Left ventricle myocardium superior (tissue), 1 donor: Measurements from ENCODE around the gene SPAG16. TPM values are rescaled to one million over a fixed set of nuclear protein-coding genes. Genes with fewer than 3 reads are reported as not detected.
"Not testable (repeated sequence)": the region's sequence is repeated elsewhere in the genome, so short reads cannot be mapped to it uniquely, and the experiment has no call there.

Source experiments
- ATAC-seq: fragments of 200-7000 bp; cut with Tn5 transposase; one replicate; pipeline ENCODE4 v1.9.1; 2020; ENCODE audit warnings: mild to moderate bottlenecking, moderate library complexity
- DNase-seq: peaks from one replicate; pipeline ENCODE4 v3.0.0-alpha.2; 2020
- intact Hi-C: fragments of 100-400 bp; cut with micrococcal nuclease; formaldehyde crosslinking; loops from one replicate; pipeline ENCODE4 v1.11.0; 2022
- total RNA-seq: library from RNA; stranded (reverse); fragmentation: NEBNext Ultra II Directional; extraction: Animal tissue kit (Norgen Biotek cat#: 25700); gene quantifications from one replicate; pipeline ENCODE4 v1.2.1, GENCODE V29; 2021
- donor health status: DM: no; HTN: yes; CAD: no; lungs with severe emphysema.

Gene SPAG16
- total RNA-seq, 1 donor from 2014 or later, result 18.7 TPM

DNA sequence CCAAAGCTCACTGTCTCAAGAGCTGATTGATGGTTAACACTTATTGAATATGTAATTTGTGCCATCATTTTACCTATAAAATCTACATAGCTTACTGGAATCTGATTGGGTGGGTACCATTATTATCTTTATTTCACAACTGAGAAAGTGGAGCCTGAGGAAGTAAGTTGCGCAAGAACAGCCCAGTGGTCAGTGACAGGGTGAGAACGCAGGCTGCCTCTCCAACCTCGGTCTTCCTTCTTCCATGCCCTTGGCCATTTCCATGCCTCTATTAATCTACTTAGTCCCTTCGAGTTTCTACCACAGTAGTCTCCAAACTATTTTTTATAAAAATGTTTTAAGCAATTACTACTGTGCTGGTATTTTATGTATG is 735.7 kb downstream of the SPAG16 start:
- intact Hi-C loops, result no loop called here
- ATAC-seq, result no peak
- no peak for DNase-seq

DNA sequence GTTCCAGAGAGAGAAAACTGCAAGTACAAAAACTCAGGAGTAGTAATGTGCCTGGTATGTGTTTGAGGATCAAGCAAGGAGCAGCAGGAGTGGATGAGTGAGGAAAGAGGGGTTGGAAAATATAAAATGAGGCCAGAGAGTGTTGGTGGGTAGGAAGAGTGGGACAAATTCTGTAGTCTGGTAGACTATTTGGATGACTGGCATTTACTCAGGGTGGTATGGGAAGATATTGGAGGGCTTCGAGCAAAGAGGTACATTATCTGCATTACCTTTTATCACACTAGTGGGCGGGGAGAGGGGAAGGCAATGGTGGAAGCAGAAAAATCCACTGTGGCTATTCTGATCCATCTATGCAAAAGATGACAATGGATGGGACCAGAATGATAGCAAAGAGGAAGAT is 744.9 kb downstream of the SPAG16 start:
- intact Hi-C loops, result no loop called here
- ATAC-seq (no peak), DNase-seq (no peak)

DNA sequence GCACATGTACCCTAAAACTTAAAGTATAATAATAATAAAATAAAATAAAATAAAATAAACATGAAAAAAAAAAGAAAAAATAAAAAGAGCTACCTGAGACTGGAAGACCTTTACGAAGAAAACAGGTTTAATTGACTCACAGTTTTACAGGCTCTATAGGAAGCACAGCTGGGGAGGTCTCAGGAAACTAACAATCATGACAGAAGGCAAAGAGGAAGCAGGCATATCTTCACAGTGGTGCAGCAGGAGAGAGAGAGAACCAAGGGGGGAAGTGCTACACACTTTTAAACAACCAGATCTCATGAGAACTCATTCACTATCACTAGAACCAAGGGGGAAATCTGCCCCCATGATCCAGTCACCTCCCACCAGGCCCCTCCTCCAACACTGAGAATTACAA is 747.3 kb downstream of the SPAG16 start:
- ATAC-seq (no peak), DNase-seq (no peak)
- intact Hi-C loops, result no loop called here

DNA sequence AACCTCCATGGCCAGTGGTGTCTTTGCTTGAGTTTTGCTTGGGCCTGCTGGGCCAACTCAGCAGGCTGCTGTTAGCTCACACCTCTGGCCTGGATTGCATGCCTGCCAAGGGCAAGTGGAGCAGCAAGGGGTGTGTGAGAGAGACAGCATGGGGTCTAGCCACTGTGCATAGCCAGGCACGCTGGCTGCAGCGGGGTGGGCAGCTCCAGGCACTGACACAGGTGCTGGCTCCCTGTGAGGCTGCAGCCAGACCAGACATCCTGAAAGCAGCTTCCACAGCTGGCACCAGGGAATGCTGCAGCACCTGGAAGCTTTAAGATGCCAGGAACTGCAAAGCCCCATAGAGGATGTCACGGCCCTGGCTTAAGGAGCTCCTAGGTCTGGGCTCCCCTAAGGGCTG is 750.2 kb downstream of the SPAG16 start:
- intact Hi-C loops, result no loop called here
- DNase-seq (no peak), ATAC-seq (no peak)

DNA sequence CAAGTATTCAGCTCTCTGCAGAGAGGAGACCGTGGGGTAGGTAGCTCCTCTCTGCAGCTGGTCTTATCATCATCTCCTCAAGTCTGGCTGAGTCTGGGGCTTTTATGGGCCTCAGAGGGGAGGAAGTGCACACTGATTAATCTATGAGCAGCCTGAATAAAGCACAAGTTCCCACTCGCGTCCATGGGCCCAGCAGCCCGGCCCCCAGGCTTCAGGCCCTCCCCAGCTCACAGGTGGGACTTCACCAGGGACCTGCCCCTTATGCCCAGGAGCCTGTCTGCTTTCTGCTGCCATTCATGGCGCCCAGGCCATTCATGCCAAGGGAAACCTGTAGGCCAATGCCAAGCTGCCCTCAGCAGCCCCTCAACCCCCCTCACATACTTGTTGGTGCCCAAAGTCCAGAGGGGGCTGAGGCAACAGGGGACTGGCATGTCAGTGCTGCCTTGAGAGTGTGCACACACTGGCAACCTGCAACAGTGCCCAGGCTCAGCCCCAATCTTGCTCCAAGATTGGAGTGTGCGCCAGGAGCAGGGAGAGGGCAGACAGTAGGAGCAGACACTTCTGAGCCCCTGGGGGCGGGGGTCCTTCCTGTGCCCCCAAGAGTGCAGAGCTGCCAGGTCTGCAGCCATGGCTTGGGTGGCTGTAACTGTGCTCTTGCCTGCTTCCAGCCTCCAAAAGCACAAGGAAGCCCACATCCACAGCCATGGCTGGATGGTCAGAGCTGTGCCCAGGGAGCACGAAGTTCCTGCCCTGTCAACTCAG is 751.0 kb downstream of the SPAG16 start:
- ATAC-seq (no peak), DNase-seq (peak; percentile 5)
- intact Hi-C loops, result no loop called here

DNA sequence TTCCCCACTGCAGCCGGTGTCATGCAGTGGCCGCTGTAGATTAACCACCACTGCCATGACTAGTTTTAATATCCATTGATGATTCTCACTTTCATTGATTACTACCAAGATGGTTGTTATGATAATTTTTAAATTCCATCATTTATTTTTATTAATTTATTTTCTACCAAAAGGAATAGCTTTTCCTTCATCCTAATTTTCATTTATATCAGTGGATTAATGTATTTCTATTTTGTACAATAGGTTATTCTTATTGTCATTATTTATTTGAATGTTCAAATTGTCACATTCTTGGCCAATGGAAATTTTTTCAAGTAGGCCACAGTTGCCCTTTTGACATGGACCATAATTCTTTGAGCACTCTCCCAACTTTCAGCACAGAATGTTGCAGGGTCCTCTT is 751.7 kb downstream of the SPAG16 start:
- DNase-seq (no peak), ATAC-seq (no peak)
- intact Hi-C loops, result no loop called here

DNA sequence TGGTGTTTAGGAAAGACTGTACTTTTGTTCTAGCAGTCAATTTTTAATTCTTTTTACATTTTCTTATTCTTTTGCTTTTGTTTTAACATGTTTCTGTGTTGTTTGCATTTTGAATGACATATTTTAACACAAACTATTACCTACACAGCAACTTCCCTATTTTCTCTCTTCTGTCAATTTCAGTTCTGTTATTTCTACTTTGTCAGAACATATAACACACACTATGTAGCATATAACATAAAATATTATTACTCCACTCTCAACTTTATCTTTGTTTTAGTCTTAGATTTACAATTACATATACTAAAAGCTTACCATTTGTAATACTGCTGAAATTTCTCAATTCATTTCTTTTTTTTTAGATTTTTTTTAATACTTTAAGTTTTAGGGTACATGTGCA is 753.9 kb downstream of the SPAG16 start:
- DNase-seq, result no peak
- intact Hi-C loops, result no loop called here
- no peak for ATAC-seq

DNA sequence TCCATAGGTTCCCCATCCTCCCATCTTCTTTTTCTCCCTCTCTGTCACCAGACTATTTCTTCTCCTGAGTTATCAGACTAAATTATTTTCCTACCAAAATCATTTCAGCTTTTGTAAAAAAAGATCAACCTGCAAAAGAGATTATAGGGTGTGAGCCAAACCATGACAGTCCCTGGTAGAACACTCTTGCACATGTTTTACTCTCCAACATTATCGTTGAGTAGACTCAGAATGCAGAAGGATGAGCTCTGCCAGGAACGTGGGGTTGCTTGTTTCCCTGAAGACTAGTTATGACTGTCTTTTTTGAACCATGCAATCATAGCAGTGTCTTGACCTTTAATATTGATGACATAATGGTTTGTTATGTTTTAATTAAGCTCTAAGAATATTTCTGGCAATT is 766.5 kb downstream of the SPAG16 start:
- ATAC-seq (no peak), DNase-seq (no peak)
- intact Hi-C loops, result no loop called here

DNA sequence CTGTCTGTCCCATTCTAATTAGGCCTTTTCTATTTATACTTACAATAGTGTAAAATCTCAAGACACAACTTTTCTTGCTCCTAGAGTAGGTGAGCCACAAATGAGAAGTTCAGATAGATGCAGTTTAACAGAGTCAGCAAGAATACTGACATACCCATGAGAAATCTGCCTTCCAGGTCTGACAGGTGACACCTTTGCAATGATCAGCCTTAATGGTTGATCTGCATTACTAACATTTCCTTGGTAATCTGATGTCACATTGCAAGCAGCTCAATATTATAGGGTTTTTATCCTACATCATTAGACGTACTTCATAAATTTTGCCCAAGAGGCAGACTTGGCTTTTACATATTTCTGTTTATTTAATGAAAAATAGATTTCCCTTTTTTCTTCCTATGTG is 767.3 kb downstream of the SPAG16 start:
- DNase-seq (no peak), ATAC-seq (no peak)
- intact Hi-C loops, result no loop called here

DNA sequence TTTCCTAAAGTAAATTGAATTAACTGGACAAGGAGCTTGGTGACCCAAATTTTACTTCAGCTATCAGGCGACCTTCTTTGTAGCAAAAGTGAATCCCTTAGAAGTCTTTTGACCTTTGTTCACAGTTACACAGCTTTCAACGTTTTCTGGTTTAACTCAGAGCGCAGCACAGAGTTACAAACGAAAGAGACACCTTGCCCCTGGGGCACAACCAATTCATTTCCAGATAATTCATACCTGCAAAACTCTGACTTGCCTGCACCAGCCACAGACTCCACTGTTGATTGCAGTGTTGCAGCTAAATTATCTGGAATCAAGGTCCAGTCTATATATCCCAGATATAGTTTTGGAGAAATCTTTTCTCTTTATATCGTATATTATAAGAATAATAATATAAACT is 768.0 kb downstream of the SPAG16 start:
- DNase-seq, result no peak
- intact Hi-C loops, result no loop called here
- no peak for ATAC-seq

DNA sequence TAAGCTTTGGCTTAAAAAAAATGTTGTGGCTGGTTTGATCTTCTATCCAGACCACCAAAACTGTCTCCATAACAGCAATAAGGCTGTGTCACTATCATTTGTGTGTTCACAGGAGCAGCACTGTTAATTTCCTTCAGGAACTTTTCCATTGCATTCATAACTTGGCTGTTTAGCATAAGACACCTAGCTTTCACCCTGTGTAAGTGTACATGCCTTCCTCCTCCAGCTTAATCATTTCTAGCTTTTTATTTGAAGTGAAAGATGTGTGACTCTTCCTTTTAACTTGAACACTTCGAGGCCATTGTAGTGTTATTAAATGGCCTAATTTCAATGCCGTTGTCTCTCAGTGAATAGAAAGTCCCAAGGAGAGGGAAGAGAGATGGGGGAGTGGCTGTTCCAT is 773.7 kb downstream of the SPAG16 start:
- intact Hi-C loops, result no loop called here
- ATAC-seq (no peak), DNase-seq (no peak)

DNA sequence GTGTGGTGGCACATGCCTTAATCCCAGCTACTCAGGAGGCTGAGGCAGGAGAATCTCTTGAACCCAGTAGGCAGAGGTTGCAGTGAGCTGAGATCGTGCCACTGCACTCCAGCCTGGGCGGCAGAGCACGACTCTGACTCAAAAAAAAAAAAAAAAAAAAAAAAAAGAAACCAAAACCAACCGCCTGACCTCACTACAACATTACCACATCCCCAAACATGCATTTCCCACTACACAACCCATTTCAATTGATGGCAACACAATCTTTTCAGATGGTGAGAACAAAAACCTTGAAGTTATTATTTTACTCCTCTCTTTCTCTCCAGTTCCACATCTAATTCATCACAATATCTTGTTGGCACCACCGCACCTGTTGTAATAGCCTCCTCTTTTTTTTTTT is 778.0 kb downstream of the SPAG16 start:
- ATAC-seq, intact Hi-C loops, DNase-seq: not testable (repeated sequence)

DNA sequence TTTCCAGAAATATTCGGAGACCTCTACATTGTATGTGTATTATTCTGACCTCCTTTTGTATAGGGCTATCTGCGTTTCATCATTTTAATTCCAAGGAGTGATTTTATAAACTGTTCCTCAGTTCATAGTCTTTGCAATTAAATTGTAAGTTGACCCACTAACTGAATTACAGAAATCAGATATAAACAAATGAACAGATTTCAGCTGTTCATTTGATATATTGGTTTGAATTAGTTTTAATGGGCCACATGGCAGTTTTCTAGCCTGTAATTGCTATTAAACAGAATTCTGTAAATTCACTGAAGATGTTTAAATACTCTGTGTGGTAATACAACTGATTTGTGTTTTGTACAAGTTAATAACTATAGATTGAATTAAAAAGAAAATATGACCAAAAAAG is 780.2 kb downstream of the SPAG16 start:
- no peak for ATAC-seq
- intact Hi-C loops, result no loop called here
- no peak for DNase-seq

DNA sequence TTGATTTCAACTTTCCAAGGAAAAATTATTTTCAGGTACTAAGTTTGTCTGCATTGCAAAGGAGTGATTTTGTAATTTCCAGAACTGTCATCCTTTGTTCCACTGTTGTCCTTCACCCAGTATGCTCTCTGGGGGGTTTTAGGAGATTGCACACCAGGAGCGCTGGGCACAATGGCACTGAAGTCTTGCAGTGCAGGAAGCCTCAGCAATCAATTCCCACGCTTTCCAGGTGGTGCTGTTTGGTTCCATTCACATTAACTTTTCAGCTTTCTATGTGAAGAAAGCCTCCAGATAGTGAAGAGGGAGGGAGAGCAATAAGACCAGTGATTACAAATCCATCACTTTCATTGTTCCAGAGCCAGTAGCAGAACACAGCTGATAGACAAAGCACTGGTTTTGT is 782.6 kb downstream of the SPAG16 start:
- DNase-seq, result no peak
- no peak for ATAC-seq
- intact Hi-C loops, result no loop called here

DNA sequence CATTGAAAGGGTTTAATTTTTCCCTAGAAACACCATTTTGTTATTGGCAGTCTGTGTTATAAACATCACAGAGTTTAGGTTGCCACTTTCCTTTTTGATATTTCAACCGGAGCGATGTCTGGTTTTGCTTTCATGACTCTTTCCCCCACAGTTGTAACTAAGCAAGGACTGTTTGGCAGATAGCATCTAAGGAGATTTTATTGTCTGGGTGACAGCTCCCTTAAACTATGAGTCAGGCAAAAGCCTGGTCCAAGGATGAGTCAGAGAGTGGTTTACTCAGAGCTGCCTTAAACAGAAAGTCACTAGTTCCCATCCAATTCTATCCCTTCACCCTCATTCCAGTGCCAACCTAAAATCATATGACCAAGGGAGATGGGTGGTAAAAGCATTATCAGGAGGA is 785.0 kb downstream of the SPAG16 start:
- intact Hi-C loops, result no loop called here
- DNase-seq (no peak), ATAC-seq (no peak)

DNA sequence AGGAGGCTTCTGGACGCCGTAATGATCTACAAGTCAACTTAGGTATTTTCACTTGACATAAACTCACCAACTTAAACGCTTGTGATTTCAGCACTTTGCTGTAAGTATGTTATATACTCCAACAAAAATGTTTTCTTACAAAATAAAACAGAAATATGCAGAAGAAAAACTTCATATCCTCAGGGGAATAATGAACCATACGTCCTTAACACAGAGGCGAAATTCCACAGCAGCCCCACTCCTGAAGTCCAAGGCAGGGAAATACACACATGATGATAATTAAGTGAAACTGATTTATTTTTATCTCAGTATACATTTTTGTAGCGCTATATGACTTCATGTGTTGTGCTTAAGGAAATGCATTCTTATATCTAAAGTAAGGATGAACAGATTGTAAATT is 791.2 kb downstream of the SPAG16 start:
- intact Hi-C loops, result no loop called here
- no peak for DNase-seq
- no peak for ATAC-seq

DNA sequence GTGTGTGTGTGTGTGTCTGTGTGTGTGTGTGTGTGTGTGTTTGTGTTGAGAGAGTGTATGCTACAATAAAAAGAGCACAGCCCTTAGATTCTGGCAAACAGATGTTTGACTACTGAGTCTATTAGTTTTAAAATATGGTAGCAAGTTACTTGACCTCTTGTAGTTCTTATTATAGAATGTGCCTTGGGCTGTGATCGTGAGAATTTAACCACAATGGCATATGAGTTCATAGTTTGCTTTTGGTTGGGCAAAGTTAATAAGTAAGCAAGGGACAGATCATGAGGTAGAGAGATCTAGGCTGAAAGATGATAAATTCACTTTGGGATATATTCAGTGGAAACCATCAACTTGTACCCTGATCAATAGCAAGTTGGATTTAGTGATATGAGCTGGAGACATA is 792.3 kb downstream of the SPAG16 start:
- no peak for ATAC-seq

DNA sequence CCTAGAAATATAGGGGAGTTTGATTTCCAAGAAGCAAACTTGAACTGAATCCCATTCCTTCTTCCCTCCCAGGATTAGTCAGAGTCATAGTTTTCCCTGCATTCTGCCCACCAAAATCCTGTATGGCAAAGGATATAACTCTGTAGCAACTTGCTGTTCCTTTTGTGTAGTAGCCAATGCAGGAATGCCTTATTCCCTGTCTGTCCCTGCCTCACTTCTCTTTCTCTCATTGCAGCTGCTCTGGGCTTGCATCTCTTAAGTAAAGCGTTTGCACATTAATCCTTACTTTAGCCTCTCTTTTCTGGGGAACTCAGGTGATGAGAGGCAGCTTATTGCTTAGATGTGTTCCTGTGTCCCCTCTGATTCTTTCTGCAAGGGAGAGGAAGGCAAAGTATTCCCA is 793.5 kb downstream of the SPAG16 start:
- no peak for DNase-seq
- intact Hi-C loops, result no loop called here
- ATAC-seq, result no peak

More for the DNA sequence above, 792.3 kb downstream of the SPAG16 start:
- intact Hi-C loops, result no loop called here
- DNase-seq, result no peak

DNA sequence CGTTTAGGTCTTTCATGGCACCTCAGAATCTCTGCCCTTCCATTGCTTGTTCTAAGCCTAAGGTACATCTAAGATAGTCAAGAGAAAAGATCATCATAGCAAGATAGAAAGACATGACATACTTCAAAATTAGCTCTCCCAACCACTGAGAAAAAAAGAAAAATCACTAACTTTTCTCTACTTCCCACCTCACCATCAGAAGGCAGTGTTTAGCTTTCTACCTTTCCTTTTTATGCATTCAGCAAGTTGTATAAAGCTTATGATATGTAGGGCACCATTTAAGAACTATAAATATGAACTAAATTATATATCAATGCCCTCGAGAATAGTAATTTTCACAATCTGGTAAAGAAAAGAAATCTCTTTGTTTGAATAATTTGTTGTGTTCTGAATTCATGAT is 794.8 kb downstream of the SPAG16 start:
- no peak for DNase-seq
- no peak for ATAC-seq
- intact Hi-C loops, result no loop called here

DNA sequence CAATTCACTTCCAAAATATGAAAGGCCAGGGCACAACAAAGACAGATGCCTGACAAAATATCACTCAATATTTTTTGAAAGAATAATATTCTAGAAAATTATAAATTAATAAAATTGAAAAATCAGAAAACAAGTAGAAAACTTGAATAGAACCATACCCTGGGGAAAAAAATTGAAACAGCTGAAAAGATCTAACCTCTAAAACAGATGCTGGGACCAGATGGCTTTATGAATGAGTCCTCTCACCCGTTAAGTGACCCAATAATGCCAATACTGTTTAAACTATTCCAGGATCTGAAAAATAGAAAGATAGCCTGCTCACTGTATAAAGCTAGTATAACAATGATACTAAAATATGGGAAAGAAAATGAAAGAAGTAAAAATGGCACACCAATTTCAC is 804.3 kb downstream of the SPAG16 start:
- no peak for ATAC-seq
- DNase-seq, result no peak
- intact Hi-C loops, result no loop called here

DNA sequence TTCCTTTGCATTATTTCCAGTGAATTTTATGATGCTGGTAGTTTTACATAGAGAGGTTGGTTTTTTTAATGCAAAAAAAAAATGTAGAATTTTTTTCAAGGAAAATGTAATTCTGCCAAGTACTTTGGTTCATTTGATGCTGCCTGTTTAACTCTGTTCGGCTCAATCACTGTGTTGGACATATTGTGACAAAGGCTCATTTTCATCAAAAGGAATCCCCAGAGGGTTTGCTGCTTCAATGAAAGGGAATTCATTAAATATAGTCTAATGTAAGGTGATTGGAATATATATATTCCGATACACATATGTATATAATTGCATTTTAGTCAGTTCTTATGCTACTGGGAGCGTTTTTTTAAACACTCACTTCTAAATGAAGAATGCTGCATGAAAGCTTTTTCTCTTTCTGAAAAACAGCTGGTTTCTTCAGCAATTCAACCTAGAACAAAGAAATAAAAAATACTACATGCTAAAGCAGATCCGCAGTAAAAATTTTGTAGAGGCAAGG is 812.0 kb downstream of the SPAG16 start:
- ATAC-seq, result no peak
- intact Hi-C loops, result no loop called here
- no peak for DNase-seq

DNA sequence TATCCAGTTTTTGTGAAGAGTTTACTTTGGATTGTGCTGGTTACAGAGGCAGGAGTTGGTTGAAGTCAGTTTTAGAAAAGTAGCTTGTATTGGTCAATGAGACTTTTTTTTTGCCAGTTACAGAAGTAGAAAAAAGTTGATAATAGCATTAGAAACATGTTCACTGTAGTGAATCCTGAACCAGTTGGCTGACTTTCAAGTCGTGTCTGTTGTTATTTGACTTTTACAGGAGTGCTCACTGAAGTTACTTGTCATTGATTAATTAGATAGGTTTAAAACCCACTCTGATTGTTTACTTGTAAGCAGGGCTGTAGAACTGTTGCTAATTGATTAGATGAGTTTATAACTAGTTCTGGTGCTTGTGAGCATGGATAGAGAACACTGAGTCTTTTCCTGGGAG is 814.5 kb downstream of the SPAG16 start:
- intact Hi-C loops, result no loop called here
- no peak for DNase-seq

More for the DNA sequence above, 814.5 kb downstream of the SPAG16 start:
- no peak for ATAC-seq
